ENCODE measurements around the gene IQUB.
"Not testable (repeated sequence)": the region's sequence is repeated elsewhere in the genome, so short reads cannot be mapped to it uniquely, and the experiment has no call there.

DNA sequence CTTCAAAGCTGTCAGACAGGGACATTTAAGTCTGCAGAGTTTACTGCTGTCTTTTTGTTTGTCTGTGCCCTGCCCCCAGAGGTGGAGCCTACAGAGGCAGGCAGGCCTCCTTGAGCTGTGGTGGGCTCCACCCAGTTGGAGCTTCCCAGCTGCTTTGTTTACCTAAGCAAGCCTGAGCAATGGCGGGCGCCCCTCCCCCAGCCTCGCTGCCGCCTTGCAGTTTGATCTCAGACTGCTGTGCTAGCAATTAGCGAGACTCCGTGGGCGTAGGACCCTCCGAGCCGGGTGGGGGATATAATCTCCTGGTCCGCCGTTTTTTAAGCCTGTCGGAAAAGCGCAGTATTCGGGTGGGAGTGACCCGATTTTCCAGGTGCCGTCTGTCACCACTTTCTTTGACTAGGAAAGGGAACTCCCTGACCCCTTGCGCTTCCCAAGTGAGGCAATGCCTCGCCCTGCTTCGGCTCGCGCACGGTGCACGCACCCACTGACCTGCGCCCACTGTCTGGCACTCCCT, 6.6 kb downstream of the IQUB start:
- 0 out of 2 replicates have a peak, but pooled peaks have one; percentile 20 for TF ChIP-seq SP1 (CRISPR knock-in tag; conservative IDR thresholded peaks at IDR 0.05)
- TF ChIP-seq, protein P1, sequence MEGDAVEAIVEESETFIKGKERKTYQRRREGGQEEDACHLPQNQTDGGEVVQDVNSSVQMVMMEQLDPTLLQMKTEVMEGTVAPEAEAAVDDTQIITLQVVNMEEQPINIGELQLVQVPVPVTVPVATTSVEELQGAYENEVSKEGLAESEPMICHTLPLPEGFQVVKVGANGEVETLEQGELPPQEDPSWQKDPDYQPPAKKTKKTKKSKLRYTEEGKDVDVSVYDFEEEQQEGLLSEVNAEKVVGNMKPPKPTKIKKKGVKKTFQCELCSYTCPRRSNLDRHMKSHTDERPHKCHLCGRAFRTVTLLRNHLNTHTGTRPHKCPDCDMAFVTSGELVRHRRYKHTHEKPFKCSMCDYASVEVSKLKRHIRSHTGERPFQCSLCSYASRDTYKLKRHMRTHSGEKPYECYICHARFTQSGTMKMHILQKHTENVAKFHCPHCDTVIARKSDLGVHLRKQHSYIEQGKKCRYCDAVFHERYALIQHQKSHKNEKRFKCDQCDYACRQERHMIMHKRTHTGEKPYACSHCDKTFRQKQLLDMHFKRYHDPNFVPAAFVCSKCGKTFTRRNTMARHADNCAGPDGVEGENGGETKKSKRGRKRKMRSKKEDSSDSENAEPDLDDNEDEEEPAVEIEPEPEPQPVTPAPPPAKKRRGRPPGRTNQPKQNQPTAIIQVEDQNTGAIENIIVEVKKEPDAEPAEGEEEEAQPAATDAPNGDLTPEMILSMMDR (IDR thresholded peaks at IDR 0.05), result not testable (repeated sequence)
- TF ChIP-seq JUN (CRISPR knock-in tag; IDR thresholded peaks at IDR 0.05); CREB1 (CRISPR knock-in tag; IDR thresholded peaks at IDR 0.05); HMGA2 (CRISPR knock-in tag; IDR thresholded peaks at IDR 0.05); CREM (CRISPR knock-in tag; IDR thresholded peaks at IDR 0.05); NFYB (CRISPR knock-in tag; conservative IDR thresholded peaks at IDR 0.05; ENCODE audit: low read depth); ZNF138 (CRISPR knock-in tag; conservative IDR thresholded peaks at IDR 0.05); RELA (CRISPR knock-in tag; IDR thresholded peaks at IDR 0.05; ENCODE audit: borderline replicate concordance); ZNF121 (CRISPR knock-in tag; IDR thresholded peaks at IDR 0.05); PRDM15 (CRISPR knock-in tag; IDR thresholded peaks at IDR 0.05): not testable (repeated sequence)
- TF ChIP-seq, protein P2, sequence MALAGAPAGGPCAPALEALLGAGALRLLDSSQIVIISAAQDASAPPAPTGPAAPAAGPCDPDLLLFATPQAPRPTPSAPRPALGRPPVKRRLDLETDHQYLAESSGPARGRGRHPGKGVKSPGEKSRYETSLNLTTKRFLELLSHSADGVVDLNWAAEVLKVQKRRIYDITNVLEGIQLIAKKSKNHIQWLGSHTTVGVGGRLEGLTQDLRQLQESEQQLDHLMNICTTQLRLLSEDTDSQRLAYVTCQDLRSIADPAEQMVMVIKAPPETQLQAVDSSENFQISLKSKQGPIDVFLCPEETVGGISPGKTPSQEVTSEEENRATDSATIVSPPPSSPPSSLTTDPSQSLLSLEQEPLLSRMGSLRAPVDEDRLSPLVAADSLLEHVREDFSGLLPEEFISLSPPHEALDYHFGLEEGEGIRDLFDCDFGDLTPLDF (CRISPR knock-in tag; IDR thresholded peaks at IDR 0.05), result not testable (repeated sequence)
- TF ChIP-seq, protein P3, sequence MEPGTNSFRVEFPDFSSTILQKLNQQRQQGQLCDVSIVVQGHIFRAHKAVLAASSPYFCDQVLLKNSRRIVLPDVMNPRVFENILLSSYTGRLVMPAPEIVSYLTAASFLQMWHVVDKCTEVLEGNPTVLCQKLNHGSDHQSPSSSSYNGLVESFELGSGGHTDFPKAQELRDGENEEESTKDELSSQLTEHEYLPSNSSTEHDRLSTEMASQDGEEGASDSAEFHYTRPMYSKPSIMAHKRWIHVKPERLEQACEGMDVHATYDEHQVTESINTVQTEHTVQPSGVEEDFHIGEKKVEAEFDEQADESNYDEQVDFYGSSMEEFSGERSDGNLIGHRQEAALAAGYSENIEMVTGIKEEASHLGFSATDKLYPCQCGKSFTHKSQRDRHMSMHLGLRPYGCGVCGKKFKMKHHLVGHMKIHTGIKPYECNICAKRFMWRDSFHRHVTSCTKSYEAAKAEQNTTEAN (CRISPR knock-in tag; IDR thresholded peaks at IDR 0.05), result not testable (repeated sequence)
- TF ChIP-seq, protein P4, sequence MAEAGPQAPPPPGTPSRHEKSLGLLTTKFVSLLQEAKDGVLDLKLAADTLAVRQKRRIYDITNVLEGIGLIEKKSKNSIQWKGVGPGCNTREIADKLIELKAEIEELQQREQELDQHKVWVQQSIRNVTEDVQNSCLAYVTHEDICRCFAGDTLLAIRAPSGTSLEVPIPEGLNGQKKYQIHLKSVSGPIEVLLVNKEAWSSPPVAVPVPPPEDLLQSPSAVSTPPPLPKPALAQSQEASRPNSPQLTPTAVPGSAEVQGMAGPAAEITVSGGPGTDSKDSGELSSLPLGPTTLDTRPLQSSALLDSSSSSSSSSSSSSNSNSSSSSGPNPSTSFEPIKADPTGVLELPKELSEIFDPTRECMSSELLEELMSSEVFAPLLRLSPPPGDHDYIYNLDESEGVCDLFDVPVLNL (CRISPR knock-in tag; IDR thresholded peaks at IDR 0.05; ENCODE audit: borderline replicate concordance, low read depth), result not testable (repeated sequence)
